Spleen (tissue), 11 donors: ENCODE data around the gene HIPK2. TPM values are rescaled to one million over a fixed set of nuclear protein-coding genes. Genes with fewer than 3 reads are reported as not detected.

Source experiments
- DNase-seq: peaks from one replicate; pipeline ENCODE4 v3.0.0-alpha.2; 2020
- H3K27ac ChIP-seq, 8 donors: fragments of 200-600 bp; sonication (generic) in 7 of 8; 1 replicate in 4 of 8; 2 replicates in 4 of 8; pipeline versions ENCODE4 v1.5.0 to v1.8.0; 2016 to 2021; ENCODE audit warnings: inconsistent platforms in 4 of 8, mild to moderate bottlenecking in 4 of 8, moderate library complexity in 1 of 8
- H3K27me3 ChIP-seq, 7 donors: fragments of 200-600 bp; sonication (generic) in 6 of 7; replicated peaks in 1 of 7; 1 replicate in 4 of 7; 2 replicates in 3 of 7; pipeline versions ENCODE4 v1.5.0 to v1.8.0; 2016 to 2021; ENCODE audit warnings: inconsistent platforms in 3 of 7, mild to moderate bottlenecking in 1 of 7
- H3K36me3 ChIP-seq, 6 donors: fragments of 200-600 bp; sonication (generic) in 5 of 6; 1 replicate in 4 of 6; 2 replicates in 2 of 6; pipeline versions ENCODE4 v1.5.0 to v1.8.0; 2016 to 2021; ENCODE audit warnings: inconsistent platforms in 2 of 6
- H3K4me1 ChIP-seq, 6 donors: fragments of 200-600 bp; sonication (generic) in 5 of 6; 1 replicate in 3 of 6; 2 replicates in 3 of 6; pipeline versions ENCODE4 v1.5.0 to v1.8.0; 2016 to 2021; ENCODE audit warnings: inconsistent platforms in 3 of 6
- H3K4me3 ChIP-seq, 8 donors: fragments of 200-600 bp; sonication (generic) in 7 of 8; 1 replicate in 4 of 8; 2 replicates in 4 of 8; pipeline versions ENCODE4 v1.5.0 to v1.8.0; 2016 to 2021; ENCODE audit warnings: inconsistent platforms in 4 of 8, mild to moderate bottlenecking in 4 of 8, moderate library complexity in 2 of 8
- H3K9me3 ChIP-seq, 8 donors: fragments of 200-600 bp; sonication (generic) in 7 of 8; 1 replicate in 4 of 8; 2 replicates in 4 of 8; pipeline versions ENCODE4 v1.5.0 to v1.8.0; 2016 to 2021; ENCODE audit warnings: inconsistent platforms in 4 of 8
- CTCF ChIP-seq, 11 experiments: fragments of 200-600 bp in 7 of 11; fragments of 450-650 bp in 4 of 11; sonication (generic) in 4 of 11; IDR thresholded peaks in 8 of 11; conservative IDR thresholded peaks in 3 of 11; 1 replicate in 7 of 11; 2 replicates in 4 of 11; pipeline versions ENCODE4 v1.4.0 to v1.8.0; 2016 to 2021; ENCODE audit warnings: antibody characterized with exemption in 11 of 11, inconsistent platforms in 4 of 11, mild to moderate bottlenecking in 1 of 11
- POLR2A ChIP-seq, 3 donors: fragments of 450-650 bp; IDR thresholded peaks; one replicate each; pipeline ENCODE4 v1.5.1; 2017; ENCODE audit warnings: antibody characterized with exemption in 3 of 3, mild to moderate bottlenecking in 1 of 3
- POLR2AphosphoS5 ChIP-seq, 3 donors: sonication (generic); formaldehyde crosslinking; IDR thresholded peaks; one replicate each; pipeline ENCODE4 v1.5.1; 2017; ENCODE audit warnings: antibody characterized with exemption in 3 of 3
- WGBS, 5 donors: extraction: QIAGEN DNeasy Blood & Tissue Kit in 3 of 5; methylation state at CpG; one replicate each; pipeline versions ENCODE4 v1.1.5 to v1.1.7; 2013 to 2018; 5-methylcytosine and 5-hydroxymethylcytosine counted together
- intact Hi-C: fragments of 100-400 bp; cut with DNase I; formaldehyde crosslinking; loops from one replicate; pipeline ENCODE4 v1.15.0; 2023; ENCODE audit warnings: low total_unique reads
- polyA plus RNA-seq, 3 donors: library from polyadenylated mRNA; stranded (reverse); fragments of 200-250 nt; gene quantifications; one replicate each; pipeline ENCODE4 v1.2.1, GENCODE V29; 2013
- total RNA-seq, 7 donors: library from RNA; depleted of rRNA in 3 of 7; stranded (reverse); fragments of >200 nt in 3 of 7; fragmentation: NEBNext Ultra II Directional in 4 of 7; extraction: Animal tissue kit (Norgen Biotek cat#: 25700) in 4 of 7; gene quantifications; one replicate each; pipeline versions ENCODE4 v1.1.0 to v1.2.1, GENCODE V29; 2016 to 2021
- donor health status: healthy with polysubstance abuse.
- donor health status: DM: no; HTN: no; CAD: no; lungs with moderate emphysema.
- donor health status: DM: no; HTN: no; CAD: no.
- donor health status: Bipolar disorder and iron deficiency.
- donor health status: healthy.
- donor health status: DM: no; HTN: no; CAD: no.
- donor health status: DM: yes; HTN: yes; CAD: no.

Gene HIPK2
- total and polyA plus RNA-seq, 10 donors = 1.7 to 97.5 (median 51.8) TPM

GRCh38 chr7:139711991-139712743 is 65.6 kb downstream of the HIPK2 start:
- peak overlapping the region in 1 of 8 donors; percentile 4 for H3K27ac ChIP-seq
- intact Hi-C loops = no loop called here
- peaks cover 3 to 60% (median 31%) of the 10 kb centered on the region in 6 donors for H3K4me1 ChIP-seq
- peaks cover 0 to 98% (median 18%) of the 10 kb centered on the region in 6 donors for H3K36me3 ChIP-seq
- no peak overlapping the region for H3K4me3 ChIP-seq
- no peaks in the 10 kb centered on the region for H3K27me3 ChIP-seq
- DNase-seq = no peak
- TF ChIP-seq CTCF (IDR thresholded peaks at IDR 0.05 in 8 of 11, conservative IDR thresholded peaks at IDR 0.05 in 3 of 11) (no peak), POLR2AphosphoS5 (IDR thresholded peaks at IDR 0.05) (no peak), POLR2A (IDR thresholded peaks at IDR 0.05) (no peak)
- 80 to 87% (median 86%) methylated on average over 11 of the region's 11 CpGs for WGBS, 5 donors
- H3K9me3 ChIP-seq = no peaks in the 10 kb centered on the region

- DNase-seq = no peak
- H3K9me3 ChIP-seq = no peaks in the 10 kb centered on the region
- peaks cover 3 to 61% (median 27%) of the 10 kb centered on the region in 6 donors for H3K4me1 ChIP-seq
- no peak overlapping the region for H3K4me3 ChIP-seq
- no peak overlapping the region for H3K27ac ChIP-seq
- no peak for TF ChIP-seq CTCF (IDR thresholded peaks at IDR 0.05 in 8 of 11, conservative IDR thresholded peaks at IDR 0.05 in 3 of 11)
- TF ChIP-seq POLR2A (IDR thresholded peaks at IDR 0.05) = no peak
- TF ChIP-seq POLR2AphosphoS5 (IDR thresholded peaks at IDR 0.05) = no peak
- intact Hi-C loops = no loop called here
- peaks cover 0 to 99% (median 4%) of the 10 kb centered on the region in 6 donors for H3K36me3 ChIP-seq
- 97 to 99% (median 98%) methylated on average over 3 of the region's 3 CpGs for WGBS, 5 donors
- no peaks in the 10 kb centered on the region for H3K27me3 ChIP-seq
These were observed 67.8 kb downstream of the HIPK2 start for GRCh38 chr7:139710036-139710435.

- Histone ChIP-seq H3K4me3 (no peak overlapping the region), H3K27ac (no peak overlapping the region), H3K36me3 (peaks cover 0 to 99% (median 3%) of the 10 kb centered on the region in 6 donors), H3K27me3 (no peaks in the 10 kb centered on the region), H3K9me3 (no peaks in the 10 kb centered on the region), H3K4me1 (peaks cover 0 to 61% (median 22%) of the 10 kb centered on the region in 6 donors)
- no peak for DNase-seq
- intact Hi-C loops = no loop called here
- WGBS, 5 donors = 90 to 100% (median 97%) methylated on average over 2 of the region's 2 CpGs
- no peak for TF ChIP-seq CTCF (IDR thresholded peaks at IDR 0.05 in 8 of 11, conservative IDR thresholded peaks at IDR 0.05 in 3 of 11)
- no peak for TF ChIP-seq POLR2A (IDR thresholded peaks at IDR 0.05)
- TF ChIP-seq POLR2AphosphoS5 (IDR thresholded peaks at IDR 0.05) = no peak
These were observed 68.3 kb downstream of the HIPK2 start for GRCh38 chr7:139709485-139709884.

GRCh38 chr7:139708541-139708940 is 69.3 kb downstream of the HIPK2 start:
- intact Hi-C loops = no loop called here
- no peak for DNase-seq
- no peaks in the 10 kb centered on the region for H3K27me3 ChIP-seq
- TF ChIP-seq POLR2AphosphoS5 (IDR thresholded peaks at IDR 0.05) (peak in 2 of 3 donors; percentile 19 to 50), CTCF (IDR thresholded peaks at IDR 0.05 in 8 of 11, conservative IDR thresholded peaks at IDR 0.05 in 3 of 11) (no peak), POLR2A (IDR thresholded peaks at IDR 0.05) (no peak)
- no peak overlapping the region for H3K4me3 ChIP-seq
- H3K9me3 ChIP-seq = no peaks in the 10 kb centered on the region
- 71 to 94% (median 86%) methylated on average over 5 to 6 of the region's 6 CpGs for WGBS, 5 donors
- peak overlapping the region in 1 of 8 donors; percentile 22 for H3K27ac ChIP-seq
- peaks cover 0 to 90% (median 3%) of the 10 kb centered on the region in 6 donors for H3K36me3 ChIP-seq
- H3K4me1 ChIP-seq = peaks cover 0 to 52% (median 13%) of the 10 kb centered on the region in 6 donors
